Measurements from ENCODE around the gene C19orf25. TPM values are rescaled to one million over a fixed set of nuclear protein-coding genes. Genes with fewer than 3 reads are reported as not detected.

Gene C19orf25
- total and polyA plus RNA-seq, 9 of the 15 experiments (the other 6 are each of a cell fraction or from before 2014, with no cell fraction given), result 0.79 to 96.0 (median 36.1) TPM

DNA sequence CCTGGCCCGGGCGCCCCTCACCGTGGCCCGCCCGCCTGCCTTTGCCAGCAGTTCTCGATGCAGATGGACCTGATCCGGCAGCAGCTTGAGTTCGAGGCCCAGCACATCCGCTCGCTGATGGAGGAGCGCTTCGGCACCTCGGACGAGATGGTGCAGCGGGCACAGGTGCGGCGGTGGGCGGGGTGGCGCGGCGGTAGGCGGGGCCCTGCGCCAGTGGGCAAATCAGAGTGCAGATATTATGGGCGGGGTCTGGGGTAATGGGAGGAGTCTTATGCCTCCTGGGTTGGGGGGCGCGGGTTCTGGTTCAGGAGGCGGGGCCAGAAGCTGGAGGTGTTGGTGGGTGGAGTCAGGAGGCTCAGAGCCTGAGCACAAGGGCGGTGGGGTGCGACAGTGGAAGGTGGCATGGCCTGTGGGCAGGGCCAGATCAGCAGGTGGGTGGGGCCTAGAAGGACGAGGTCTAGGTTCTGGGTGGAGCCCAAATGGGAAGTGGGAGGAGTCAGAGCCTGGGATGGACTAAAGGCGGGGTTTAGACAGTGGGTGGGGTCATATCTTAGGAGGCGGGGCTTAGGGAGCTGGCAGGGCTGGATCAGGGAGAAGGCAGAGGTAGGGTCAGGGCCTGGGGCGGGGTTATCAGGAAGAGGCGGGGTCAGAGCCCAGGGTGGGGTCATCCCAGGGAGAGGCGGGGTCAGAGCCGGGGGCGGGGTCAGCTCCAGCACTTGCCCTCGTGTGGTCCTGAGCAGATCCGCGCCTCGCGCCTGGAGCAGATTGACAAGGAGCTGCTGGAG is 23.5 kb downstream of the C19orf25 start (continued):
- TF ChIP-seq TFE3 (CRISPR knock-in tag; IDR thresholded peaks at IDR 0.05) (no peak), ZFPM2 (CRISPR knock-in tag; IDR thresholded peaks at IDR 0.05) (no peak), ZC3H8 (IDR thresholded peaks at IDR 0.05) (no peak), ZNF143 (CRISPR knock-in tag; IDR thresholded peaks at IDR 0.05) (no peak), VEZF1 (CRISPR knock-in tag; IDR thresholded peaks at IDR 0.05) (peak; percentile 59; the same call in 1 of the 2 replicates), PHB (CRISPR knock-in tag; IDR thresholded peaks at IDR 0.05) (no peak), CBX8 (IDR thresholded peaks at IDR 0.05; ENCODE audit: borderline replicate concordance, extremely low read depth, low read depth, low read length, poor library complexity, severe bottlenecking) (no peak), POLR2AphosphoS2 (IDR thresholded peaks at IDR 0.05; ENCODE audit: low read length) (peak; percentile 79; the same call in 1 of the 2 replicates), ZNF449 (CRISPR knock-in tag; IDR thresholded peaks at IDR 0.05) (no peak), KLF13 (tag; IDR thresholded peaks at IDR 0.05; ENCODE audit: borderline replicate concordance, low read depth) (no peak), CBX2 (IDR thresholded peaks at IDR 0.05; ENCODE audit: insufficient read depth, low read length, poor library complexity, severe bottlenecking) (no peak), CREM (IDR thresholded peaks at IDR 0.05; ENCODE audit: low read depth) (no peak), NFYB (IDR thresholded peaks at IDR 0.05; ENCODE audit: extremely low read depth, insufficient read length) (no peak), CAMTA2 (CRISPR knock-in tag; conservative IDR thresholded peaks at IDR 0.05) (no peak), RAD21 (CRISPR knock-in tag; conservative IDR thresholded peaks at IDR 0.05 in 1 of 2, IDR thresholded peaks at IDR 0.05 in 1 of 2) (no peak), UBTF (IDR thresholded peaks at IDR 0.05; ENCODE audit: borderline replicate concordance in 1 of 2, low read depth in 2 of 2, low read length in 2 of 2) (no peak), RBM34 (IDR thresholded peaks at IDR 0.05; ENCODE audit: borderline replicate concordance, insufficient read depth, low read length) (no peak), ZNF384 (IDR thresholded peaks at IDR 0.05; ENCODE audit: low read depth, low read length) (no peak)
- TF ChIP-seq, protein P1, sequence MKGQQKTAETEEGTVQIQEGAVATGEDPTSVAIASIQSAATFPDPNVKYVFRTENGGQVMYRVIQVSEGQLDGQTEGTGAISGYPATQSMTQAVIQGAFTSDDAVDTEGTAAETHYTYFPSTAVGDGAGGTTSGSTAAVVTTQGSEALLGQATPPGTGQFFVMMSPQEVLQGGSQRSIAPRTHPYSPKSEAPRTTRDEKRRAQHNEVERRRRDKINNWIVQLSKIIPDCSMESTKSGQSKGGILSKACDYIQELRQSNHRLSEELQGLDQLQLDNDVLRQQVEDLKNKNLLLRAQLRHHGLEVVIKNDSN (CRISPR knock-in tag; IDR thresholded peaks at IDR 0.05), result no peak

Measured in K562 (cell line).